RWPE2 (cell line): Measurements from ENCODE around the gene ATF3.

ENCODE experiments used
- ATAC-seq: fragments of 200-7000 bp; cut with Tn5 transposase; 3 replicates; pipeline ENCODE4 v1.9.1; 2021; ENCODE audit warnings: low read depth
- DNase-seq: peaks from one replicate; pipeline ENCODE4 v3.0.0-alpha.2; 2020; ENCODE audit warnings: low spot score
- H3K27ac ChIP-seq: fragments of 450-650 bp; 2 replicates; pipeline ENCODE4 v1.5.1; 2017; ENCODE audit warnings: mild to moderate bottlenecking; ENCODE audit not compliant: poor library complexity, severe bottlenecking
- H3K27me3 ChIP-seq: fragments of 250-450 bp; sonication (Bioruptor Pico); 2 replicates; pipeline ENCODE4 v1.5.1; 2021; ENCODE audit warnings: mild to moderate bottlenecking, moderate library complexity; ENCODE audit not compliant: insufficient read depth, poor library complexity, severe bottlenecking
- H3K36me3 ChIP-seq: fragments of 250-450 bp; sonication (Bioruptor Pico); 2 replicates; pipeline ENCODE4 v1.5.1; 2020; ENCODE audit warnings: low read depth, mild to moderate bottlenecking, moderate library complexity
- H3K4me1 ChIP-seq: fragments of 250-450 bp; sonication (Bioruptor Pico); 2 replicates; pipeline ENCODE4 v1.5.1; 2021; ENCODE audit warnings: mild to moderate bottlenecking, moderate library complexity; ENCODE audit not compliant: insufficient read depth, poor library complexity, severe bottlenecking
- H3K4me3 ChIP-seq: fragments of 250-450 bp; sonication (Bioruptor Pico); 2 replicates; pipeline ENCODE4 v1.5.1; 2021; ENCODE audit warnings: mild to moderate bottlenecking, moderate library complexity; ENCODE audit not compliant: severe bottlenecking
- H3K9me3 ChIP-seq: fragments of 250-450 bp; sonication (Bioruptor Pico); 2 replicates; pipeline ENCODE4 v1.5.1; 2021; ENCODE audit warnings: mild to moderate bottlenecking, moderate library complexity; ENCODE audit not compliant: severe bottlenecking
- TF ChIP-seq, protein P1 (sequence below): fragments of 450-650 bp; IDR thresholded peaks from one replicate; pipeline ENCODE4 v1.5.1; 2017; ENCODE audit warnings: mild to moderate bottlenecking, moderate library complexity; ENCODE audit not compliant: poor library complexity, severe bottlenecking

ATF3 gene

DNA sequence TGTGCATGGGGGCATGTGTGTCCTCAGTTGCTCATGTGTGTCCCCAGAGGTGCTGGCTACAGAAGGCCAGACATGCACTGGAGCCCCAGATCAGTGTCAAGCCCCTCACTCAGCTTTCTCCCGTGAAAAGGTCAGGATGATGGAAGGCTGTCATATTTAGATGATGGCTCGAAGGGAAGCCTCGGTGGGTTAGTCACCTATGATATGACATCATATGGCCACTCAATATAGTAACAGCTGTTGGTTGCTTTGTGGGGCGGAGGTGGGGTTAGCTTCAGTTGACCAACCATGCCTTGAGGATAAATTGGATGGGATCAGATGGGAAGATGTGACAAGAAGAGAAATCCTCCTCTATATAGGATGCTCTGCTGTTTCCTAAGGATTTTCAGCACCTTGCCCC lies 43.5 kb upstream of the ATF3 start:
- Histone ChIP-seq H3K36me3 (no peaks in the 10 kb centered on the region), H3K27me3 (no peaks in the 10 kb centered on the region), H3K27ac (no peak overlapping the region), H3K9me3 (no peaks in the 10 kb centered on the region), H3K4me1 (no peaks in the 10 kb centered on the region), H3K4me3 (no peak overlapping the region)
- DNase-seq (no peak), ATAC-seq (no peak)
- TF ChIP-seq, protein P1, sequence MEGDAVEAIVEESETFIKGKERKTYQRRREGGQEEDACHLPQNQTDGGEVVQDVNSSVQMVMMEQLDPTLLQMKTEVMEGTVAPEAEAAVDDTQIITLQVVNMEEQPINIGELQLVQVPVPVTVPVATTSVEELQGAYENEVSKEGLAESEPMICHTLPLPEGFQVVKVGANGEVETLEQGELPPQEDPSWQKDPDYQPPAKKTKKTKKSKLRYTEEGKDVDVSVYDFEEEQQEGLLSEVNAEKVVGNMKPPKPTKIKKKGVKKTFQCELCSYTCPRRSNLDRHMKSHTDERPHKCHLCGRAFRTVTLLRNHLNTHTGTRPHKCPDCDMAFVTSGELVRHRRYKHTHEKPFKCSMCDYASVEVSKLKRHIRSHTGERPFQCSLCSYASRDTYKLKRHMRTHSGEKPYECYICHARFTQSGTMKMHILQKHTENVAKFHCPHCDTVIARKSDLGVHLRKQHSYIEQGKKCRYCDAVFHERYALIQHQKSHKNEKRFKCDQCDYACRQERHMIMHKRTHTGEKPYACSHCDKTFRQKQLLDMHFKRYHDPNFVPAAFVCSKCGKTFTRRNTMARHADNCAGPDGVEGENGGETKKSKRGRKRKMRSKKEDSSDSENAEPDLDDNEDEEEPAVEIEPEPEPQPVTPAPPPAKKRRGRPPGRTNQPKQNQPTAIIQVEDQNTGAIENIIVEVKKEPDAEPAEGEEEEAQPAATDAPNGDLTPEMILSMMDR, result no peak

DNA sequence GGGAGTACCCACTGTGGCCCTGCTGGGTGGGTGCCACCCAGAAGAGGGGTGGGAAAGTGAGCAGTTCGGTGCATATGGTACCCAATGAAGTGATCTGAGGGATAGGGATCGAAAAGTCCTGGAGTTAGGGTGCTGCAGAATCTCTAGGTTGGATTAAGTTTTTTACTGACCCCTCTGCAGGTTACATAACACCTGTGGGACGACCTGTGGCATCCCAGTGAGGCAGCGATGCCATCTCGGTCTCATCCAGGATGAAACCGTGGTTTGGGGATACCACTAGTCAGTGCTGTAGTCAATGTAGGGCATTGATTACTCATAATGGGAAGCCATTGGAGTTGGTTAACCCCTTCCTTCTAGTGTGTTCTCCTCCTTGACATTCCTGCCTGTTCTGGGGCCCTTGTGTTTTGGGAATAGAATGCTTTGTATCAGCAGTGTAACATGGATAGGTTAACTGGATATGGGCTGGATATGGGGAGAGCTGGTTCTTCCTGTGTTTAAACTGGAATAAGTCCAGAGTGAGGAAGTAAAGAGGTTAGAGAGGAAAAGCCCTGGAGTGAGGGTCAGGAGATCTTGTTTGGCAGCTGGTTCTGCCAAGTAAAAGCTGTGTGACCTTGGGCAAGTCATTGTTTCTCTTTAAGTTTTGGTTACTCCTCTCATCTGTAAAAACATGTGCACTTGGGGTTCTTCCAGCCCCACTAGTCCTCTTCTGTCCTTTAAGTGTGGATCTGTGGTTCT lies 42.8 kb upstream of the ATF3 start:
- ATAC-seq (no peak), DNase-seq (no peak)
- Histone ChIP-seq H3K27me3 (no peaks in the 10 kb centered on the region), H3K4me1 (no peaks in the 10 kb centered on the region), H3K27ac (no peak overlapping the region), H3K9me3 (no peaks in the 10 kb centered on the region), H3K4me3 (no peak overlapping the region), H3K36me3 (no peaks in the 10 kb centered on the region)
- TF ChIP-seq, protein P1, result no peak

DNA sequence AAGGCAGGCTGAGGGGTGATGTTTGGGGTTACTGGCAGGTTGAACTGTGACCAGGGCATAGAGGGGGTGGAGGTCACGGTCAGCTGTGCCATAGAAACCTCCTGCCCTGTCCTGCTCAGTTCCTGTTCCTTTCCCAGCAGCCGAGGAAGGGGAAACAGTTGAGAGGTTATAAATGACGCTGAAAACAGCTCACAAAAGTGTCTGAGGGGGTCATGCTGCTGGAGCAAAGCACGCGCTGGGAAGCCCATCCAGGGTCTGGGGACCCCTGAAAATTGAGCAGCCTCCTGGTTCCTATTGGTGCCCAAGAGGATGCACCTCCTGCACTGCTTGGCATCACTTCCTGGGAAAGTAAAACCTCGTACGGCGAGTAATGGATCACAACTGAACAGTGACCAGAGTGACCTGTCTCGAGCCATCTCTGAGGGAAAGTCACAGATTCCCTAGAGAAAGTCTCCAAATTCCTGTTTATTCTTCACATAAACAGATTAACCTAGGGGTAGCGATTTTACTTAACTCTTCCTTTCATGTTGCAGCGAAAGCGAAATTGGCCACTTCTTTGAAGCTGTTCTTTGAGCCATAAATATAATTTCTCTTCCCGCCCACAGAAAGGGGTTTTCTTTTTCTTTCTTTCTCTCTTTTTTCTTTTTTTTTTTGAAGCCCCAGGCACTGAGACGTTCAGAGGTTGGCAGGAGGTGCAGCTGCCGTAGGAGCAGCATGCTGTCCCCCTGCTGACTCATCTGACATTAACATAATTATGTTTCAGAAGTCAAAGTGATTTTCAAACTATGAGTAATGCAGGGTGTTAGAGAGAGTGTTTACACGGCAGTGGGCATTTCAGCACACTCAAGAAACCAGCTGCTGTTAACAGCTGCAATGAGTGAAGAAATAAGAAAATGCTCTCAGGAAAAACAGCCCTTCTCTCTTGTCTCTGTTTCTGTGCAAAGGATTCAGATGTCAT lies 41.8 kb upstream of the ATF3 start:
- Histone ChIP-seq H3K27me3 (no peaks in the 10 kb centered on the region), H3K9me3 (no peaks in the 10 kb centered on the region), H3K36me3 (no peaks in the 10 kb centered on the region), H3K4me3 (peak overlapping the region; percentile 15), H3K4me1 (no peaks in the 10 kb centered on the region), H3K27ac (no peak overlapping the region)
- ATAC-seq (peak; percentile 88), DNase-seq (no peak)
- TF ChIP-seq, protein P1, result no peak

DNA sequence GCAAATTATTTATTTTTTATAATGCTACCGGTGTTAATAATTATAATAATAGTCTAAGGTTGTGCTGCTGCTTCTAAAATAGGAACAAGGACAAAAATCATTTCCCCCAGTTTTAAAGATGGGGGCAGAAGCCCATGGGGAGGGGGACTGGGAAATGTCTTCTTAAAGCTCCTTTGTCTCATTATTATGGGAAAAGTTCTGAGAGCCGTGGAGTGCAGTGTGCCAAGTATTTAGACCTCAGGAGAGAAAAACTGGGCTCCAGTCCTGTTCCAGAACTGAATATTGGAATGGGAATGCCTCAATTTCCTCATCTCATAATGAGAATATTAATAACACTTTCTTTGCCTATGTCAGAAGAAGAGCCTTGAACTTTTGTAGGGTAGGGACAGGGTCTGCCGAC lies 40.9 kb upstream of the ATF3 start:
- Histone ChIP-seq H3K36me3 (no peaks in the 10 kb centered on the region), H3K4me1 (no peaks in the 10 kb centered on the region), H3K27ac (no peak overlapping the region), H3K4me3 (no peak overlapping the region), H3K9me3 (no peaks in the 10 kb centered on the region), H3K27me3 (no peaks in the 10 kb centered on the region)
- TF ChIP-seq, protein P1, result no peak
- ATAC-seq, result no peak
- DNase-seq, result no peak
